Measurements from ENCODE around the gene RTN4IP1.

The RTN4IP1 gene

DNA sequence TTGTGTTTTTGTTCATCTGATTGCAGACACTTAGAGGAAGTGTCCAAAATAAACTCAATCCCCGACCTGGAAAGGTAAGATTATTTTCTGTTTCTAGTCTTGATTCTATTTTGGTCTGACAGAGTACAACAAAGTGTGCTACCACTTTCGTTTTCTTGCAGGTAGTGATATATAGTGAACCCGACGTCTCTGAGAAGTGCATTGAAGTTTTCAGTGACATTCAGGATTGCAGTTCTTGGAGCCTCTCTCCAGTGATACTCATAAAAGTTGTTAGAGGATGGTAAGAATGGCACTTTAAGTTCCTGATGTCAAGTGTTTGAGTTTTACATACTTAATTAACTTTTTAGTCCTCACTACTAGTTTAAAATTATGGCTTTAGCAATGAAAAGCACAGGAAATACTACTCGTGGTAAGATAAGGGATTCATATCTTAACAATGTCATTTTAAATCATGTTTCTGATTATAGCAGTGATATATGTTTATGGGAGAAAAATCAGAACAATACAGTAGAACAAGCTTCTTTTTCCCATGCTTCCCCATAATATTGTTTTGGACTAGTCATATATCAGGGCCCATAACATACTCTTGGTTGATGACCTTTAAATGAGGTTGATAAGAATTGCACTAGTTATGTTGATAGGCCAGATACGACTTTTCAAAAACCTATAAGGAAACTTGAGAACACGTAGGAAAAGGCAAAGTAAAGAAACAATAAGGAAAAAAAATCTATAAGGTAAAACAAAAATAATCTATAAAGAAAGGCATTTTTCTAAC lies 104.0 kb downstream of the RTN4IP1 start:
- in situ Hi-C loops (cut with MboI; ENCODE audit: low sequenced_read_pairs): no loop called here

DNA sequence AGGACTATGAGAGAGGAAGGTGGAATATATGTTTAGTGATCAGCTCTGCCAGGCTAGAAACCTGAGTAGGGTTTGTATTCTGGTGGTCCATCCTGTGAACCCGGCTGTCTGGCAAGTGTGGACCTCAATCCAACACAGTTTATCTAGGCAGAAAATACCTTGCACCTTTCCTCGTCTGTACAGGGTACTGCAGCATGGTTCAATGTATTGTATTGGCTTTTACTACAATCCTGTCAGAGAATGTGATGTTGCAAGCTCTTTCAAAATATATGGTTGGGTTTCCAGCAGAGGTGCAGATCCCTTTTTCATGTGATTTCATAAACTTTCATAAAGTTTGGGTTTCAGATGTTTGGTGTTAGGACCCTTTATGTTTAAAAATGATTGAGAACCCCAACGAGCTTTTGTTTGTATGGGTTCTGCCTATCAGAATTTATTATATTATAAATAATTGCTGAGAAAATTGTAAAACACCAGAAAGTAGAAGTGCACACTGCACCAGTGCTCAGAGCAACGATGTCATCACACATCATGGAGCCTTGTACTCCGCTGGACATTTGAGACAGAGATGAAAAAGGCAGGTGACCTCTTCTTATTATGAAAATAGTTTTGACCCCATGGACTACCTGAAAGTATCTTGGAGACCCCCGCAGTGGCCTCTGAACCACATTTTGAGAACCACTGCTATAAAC lies 106.6 kb downstream of the RTN4IP1 start:
- in situ Hi-C loops (cut with MboI; ENCODE audit: low sequenced_read_pairs): no loop called here
